Measurements from ENCODE around the gene GDPD3. TPM values are rescaled to one million over a fixed set of nuclear protein-coding genes. Genes with fewer than 3 reads are reported as not detected.

Gene GDPD3
- total and polyA plus RNA-seq, 9 of the 15 experiments (the other 6 are each of a cell fraction or from before 2014, with no cell fraction given), result 0.47 to 3.9 (median 1.1) TPM

DNA sequence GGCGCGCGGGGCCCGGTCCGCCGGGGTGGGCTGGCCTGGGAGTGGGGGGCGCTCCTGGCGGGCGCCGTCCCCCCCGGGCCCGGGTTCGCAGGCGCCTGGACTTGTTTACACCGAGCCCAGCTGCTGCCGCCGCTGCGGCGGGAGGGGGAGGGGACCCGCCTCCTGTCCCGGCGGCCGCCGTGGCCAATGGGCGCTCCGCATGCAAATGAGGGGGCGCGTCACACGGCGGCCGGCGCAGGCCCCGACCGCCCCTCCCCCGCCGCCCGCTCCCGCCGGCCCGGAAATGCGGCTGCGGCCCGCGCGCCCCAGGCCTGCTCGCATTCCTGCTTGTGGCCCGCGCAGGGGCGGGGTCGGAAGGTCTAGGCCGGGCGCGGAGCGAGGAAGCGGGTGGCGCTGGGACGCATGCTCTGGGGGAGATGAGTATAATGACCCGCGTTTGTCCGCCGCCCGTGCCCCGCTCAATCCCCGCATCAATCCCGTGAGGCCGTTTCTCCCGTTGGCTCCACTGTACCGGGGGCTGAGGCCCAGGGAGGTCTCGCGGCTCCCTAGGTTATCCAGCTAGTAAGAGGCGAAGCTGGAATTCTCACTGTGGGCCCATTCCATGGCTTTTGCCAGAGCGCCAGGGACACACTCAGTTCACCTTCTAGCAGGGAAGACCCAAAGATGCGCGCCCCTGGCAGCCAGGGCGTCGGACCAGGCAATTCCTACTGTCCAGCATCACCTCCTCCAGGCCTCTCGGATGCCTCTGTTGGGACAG lies 17.1 kb downstream of the GDPD3 start, which contains the start of gene YPEL3 (continued):
- peak; percentile 43; the same call in 1 of the 2 replicates for TF ChIP-seq RB1 (IDR thresholded peaks at IDR 0.05; ENCODE audit: low read depth)
- TF ChIP-seq SIN3A (IDR thresholded peaks at IDR 0.05; ENCODE audit: borderline replicate concordance in 2 of 2, control insufficient read depth in 1 of 2, low read depth in 2 of 2, low read length in 2 of 2), result peak; percentile 94 to 96
- no peak for TF ChIP-seq ZNF140 (CRISPR knock-in tag; IDR thresholded peaks at IDR 0.05)
- TF ChIP-seq ZNF583 (CRISPR knock-in tag; IDR thresholded peaks at IDR 0.05), result 0 out of 2 replicates have a peak, but pooled peaks have one; percentile 44
- TF ChIP-seq SUPT5H (IDR thresholded peaks at IDR 0.05), result peak; percentile 70
- TF ChIP-seq, protein P1, sequence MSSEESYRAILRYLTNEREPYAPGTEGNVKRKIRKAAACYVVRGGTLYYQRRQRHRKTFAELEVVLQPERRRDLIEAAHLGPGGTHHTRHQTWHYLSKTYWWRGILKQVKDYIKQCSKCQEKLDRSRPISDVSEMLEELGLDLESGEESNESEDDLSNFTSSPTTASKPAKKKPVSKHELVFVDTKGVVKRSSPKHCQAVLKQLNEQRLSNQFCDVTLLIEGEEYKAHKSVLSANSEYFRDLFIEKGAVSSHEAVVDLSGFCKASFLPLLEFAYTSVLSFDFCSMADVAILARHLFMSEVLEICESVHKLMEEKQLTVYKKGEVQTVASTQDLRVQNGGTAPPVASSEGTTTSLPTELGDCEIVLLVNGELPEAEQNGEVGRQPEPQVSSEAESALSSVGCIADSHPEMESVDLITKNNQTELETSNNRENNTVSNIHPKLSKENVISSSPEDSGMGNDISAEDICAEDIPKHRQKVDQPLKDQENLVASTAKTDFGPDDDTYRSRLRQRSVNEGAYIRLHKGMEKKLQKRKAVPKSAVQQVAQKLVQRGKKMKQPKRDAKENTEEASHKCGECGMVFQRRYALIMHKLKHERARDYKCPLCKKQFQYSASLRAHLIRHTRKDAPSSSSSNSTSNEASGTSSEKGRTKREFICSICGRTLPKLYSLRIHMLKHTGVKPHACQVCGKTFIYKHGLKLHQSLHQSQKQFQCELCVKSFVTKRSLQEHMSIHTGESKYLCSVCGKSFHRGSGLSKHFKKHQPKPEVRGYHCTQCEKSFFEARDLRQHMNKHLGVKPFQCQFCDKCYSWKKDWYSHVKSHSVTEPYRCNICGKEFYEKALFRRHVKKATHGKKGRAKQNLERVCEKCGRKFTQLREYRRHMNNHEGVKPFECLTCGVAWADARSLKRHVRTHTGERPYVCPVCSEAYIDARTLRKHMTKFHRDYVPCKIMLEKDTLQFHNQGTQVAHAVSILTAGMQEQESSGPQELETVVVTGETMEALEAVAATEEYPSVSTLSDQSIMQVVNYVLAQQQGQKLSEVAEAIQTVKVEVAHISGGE (CRISPR knock-in tag; IDR thresholded peaks at IDR 0.05), result 0 out of 6 replicates have a peak, but pooled peaks of 1 of the 3 experiments have one; percentile 14
- TF ChIP-seq ESRRB (CRISPR knock-in tag; IDR thresholded peaks at IDR 0.05; ENCODE audit: borderline replicate concordance), result no peak
- TF ChIP-seq ZNF143 (CRISPR knock-in tag; IDR thresholded peaks at IDR 0.05), result 0 out of 2 replicates have a peak, but pooled peaks have one; percentile 11
- no peak for TF ChIP-seq NR2C2 (CRISPR knock-in tag; IDR thresholded peaks at IDR 0.05)
- peak; percentile 40; the same call in 1 of the 2 replicates for TF ChIP-seq NR2C2 (tag; IDR thresholded peaks at IDR 0.05)
- TF ChIP-seq, protein P2, sequence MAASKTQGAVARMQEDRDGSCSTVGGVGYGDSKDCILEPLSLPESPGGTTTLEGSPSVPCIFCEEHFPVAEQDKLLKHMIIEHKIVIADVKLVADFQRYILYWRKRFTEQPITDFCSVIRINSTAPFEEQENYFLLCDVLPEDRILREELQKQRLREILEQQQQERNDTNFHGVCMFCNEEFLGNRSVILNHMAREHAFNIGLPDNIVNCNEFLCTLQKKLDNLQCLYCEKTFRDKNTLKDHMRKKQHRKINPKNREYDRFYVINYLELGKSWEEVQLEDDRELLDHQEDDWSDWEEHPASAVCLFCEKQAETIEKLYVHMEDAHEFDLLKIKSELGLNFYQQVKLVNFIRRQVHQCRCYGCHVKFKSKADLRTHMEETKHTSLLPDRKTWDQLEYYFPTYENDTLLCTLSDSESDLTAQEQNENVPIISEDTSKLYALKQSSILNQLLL (CRISPR knock-in tag; IDR thresholded peaks at IDR 0.05; ENCODE audit: borderline replicate concordance), result no peak
- peak; percentile 55; the same call in 1 of the 2 replicates for TF ChIP-seq POLR2AphosphoS5 (IDR thresholded peaks at IDR 0.05; ENCODE audit: control insufficient read depth, insufficient read depth, low read depth, low read length)
- TF ChIP-seq, protein P3, sequence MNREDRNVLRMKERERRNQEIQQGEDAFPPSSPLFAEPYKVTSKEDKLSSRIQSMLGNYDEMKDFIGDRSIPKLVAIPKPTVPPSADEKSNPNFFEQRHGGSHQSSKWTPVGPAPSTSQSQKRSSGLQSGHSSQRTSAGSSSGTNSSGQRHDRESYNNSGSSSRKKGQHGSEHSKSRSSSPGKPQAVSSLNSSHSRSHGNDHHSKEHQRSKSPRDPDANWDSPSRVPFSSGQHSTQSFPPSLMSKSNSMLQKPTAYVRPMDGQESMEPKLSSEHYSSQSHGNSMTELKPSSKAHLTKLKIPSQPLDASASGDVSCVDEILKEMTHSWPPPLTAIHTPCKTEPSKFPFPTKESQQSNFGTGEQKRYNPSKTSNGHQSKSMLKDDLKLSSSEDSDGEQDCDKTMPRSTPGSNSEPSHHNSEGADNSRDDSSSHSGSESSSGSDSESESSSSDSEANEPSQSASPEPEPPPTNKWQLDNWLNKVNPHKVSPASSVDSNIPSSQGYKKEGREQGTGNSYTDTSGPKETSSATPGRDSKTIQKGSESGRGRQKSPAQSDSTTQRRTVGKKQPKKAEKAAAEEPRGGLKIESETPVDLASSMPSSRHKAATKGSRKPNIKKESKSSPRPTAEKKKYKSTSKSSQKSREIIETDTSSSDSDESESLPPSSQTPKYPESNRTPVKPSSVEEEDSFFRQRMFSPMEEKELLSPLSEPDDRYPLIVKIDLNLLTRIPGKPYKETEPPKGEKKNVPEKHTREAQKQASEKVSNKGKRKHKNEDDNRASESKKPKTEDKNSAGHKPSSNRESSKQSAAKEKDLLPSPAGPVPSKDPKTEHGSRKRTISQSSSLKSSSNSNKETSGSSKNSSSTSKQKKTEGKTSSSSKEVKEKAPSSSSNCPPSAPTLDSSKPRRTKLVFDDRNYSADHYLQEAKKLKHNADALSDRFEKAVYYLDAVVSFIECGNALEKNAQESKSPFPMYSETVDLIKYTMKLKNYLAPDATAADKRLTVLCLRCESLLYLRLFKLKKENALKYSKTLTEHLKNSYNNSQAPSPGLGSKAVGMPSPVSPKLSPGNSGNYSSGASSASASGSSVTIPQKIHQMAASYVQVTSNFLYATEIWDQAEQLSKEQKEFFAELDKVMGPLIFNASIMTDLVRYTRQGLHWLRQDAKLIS (CRISPR knock-in tag; IDR thresholded peaks at IDR 0.05), result peak; percentile 43; the same call in 1 of the 2 replicates
- peak in 1 of 2 experiments; percentile 55; a peak in 2 of 4 replicates for TF ChIP-seq FOXK2 (conservative IDR thresholded peaks at IDR 0.05 in 1 of 2, IDR thresholded peaks at IDR 0.05 in 1 of 2; ENCODE audit: low read depth in 2 of 2)
- TF ChIP-seq LEF1 (IDR thresholded peaks at IDR 0.05), result no peak
- no peak for TF ChIP-seq SETDB1 (IDR thresholded peaks at IDR 0.05; ENCODE audit: low read length)
- TF ChIP-seq ADNP (tag; IDR thresholded peaks at IDR 0.05), result no peak
- TF ChIP-seq ETV5 (CRISPR knock-in tag; IDR thresholded peaks at IDR 0.05; ENCODE audit: low read depth), result peak; percentile 61; the same call in 1 of the 2 replicates

All from K562 (cell line).